Keratinocyte (primary cell): ENCODE results near the gene FRMPD4. TPM values are rescaled to one million over a fixed set of nuclear protein-coding genes. Genes with fewer than 3 reads are reported as not detected.

ENCODE experiments used
- DNase-seq: peaks from one replicate; pipeline ENCODE4 v3.0.0-alpha.2; 2011; ENCODE audit warnings: low read depth, missing footprints, low spot score
- FAIRE-seq: peaks from 2 replicates; lab custom pipeline; 2011; peaks lifted over from hg19 to GRCh38; lab: Jason Lieb, UNC
- H2AFZ ChIP-seq: 2 replicates; pipeline ENCODE4 v1.6.0; 2012; ENCODE audit warnings: low read length, control low read depth, inconsistent platforms; ENCODE audit not compliant: control insufficient read depth
- H3K27ac ChIP-seq: 2 replicates; pipeline ENCODE4 v1.5.1; 2011; ENCODE audit warnings: low read length; ENCODE audit not compliant: control insufficient read depth, insufficient read depth
- H3K27me3 ChIP-seq: 3 replicates; pipeline ENCODE4 v1.6.0; 2011; ENCODE audit warnings: low read length; ENCODE audit not compliant: control insufficient read depth, insufficient read depth; ENCODE audit errors: extremely low read depth
- H3K36me3 ChIP-seq, 2 experiments: 2 replicates in 1 of 2; 3 replicates in 1 of 2; pipeline ENCODE4 v1.5.1; 2011; ENCODE audit warnings: low read length in 2 of 2, mild to moderate bottlenecking in 1 of 2; ENCODE audit not compliant: control insufficient read depth in 2 of 2, insufficient read depth in 2 of 2; ENCODE audit errors: extremely low read depth in 1 of 2
- H3K4me1 ChIP-seq: 3 replicates; pipeline ENCODE4 v1.5.1; 2011; ENCODE audit warnings: low read length; ENCODE audit not compliant: control insufficient read depth, insufficient read depth; ENCODE audit errors: extremely low read depth
- H3K4me2 ChIP-seq: 3 replicates; pipeline ENCODE4 v1.6.0; 2011; ENCODE audit warnings: low read depth, low read length; ENCODE audit not compliant: control insufficient read depth, insufficient read depth; ENCODE audit errors: extremely low read depth
- H3K4me3 ChIP-seq, 3 experiments: fragments of 200-600 bp in 1 of 3; sonication (generic) in 1 of 3; 2 replicates in 2 of 3; 3 replicates in 1 of 3; pipeline ENCODE4 v1.5.1; 2011 to 2016; ENCODE audit warnings: low read length in 3 of 3, mild to moderate bottlenecking in 3 of 3, control low read depth in 2 of 3, inconsistent platforms in 1 of 3, low read depth in 1 of 3, mixed read lengths in 1 of 3, mixed run types in 1 of 3, moderate library complexity in 1 of 3; ENCODE audit not compliant: control insufficient read depth in 2 of 3, insufficient read depth in 2 of 3; ENCODE audit errors: extremely low read depth in 1 of 3
- H3K79me2 ChIP-seq: 2 replicates; pipeline ENCODE4 v1.6.0; 2012; ENCODE audit warnings: low read length; ENCODE audit not compliant: control insufficient read depth, insufficient read depth
- H3K9ac ChIP-seq: 3 replicates; pipeline ENCODE4 v1.6.0; 2011; ENCODE audit warnings: low read length; ENCODE audit not compliant: control insufficient read depth, insufficient read depth; ENCODE audit errors: extremely low read depth
- H3K9me1 ChIP-seq: 3 replicates; pipeline ENCODE4 v1.6.0; 2011; ENCODE audit warnings: low read length; ENCODE audit not compliant: control insufficient read depth, insufficient read depth; ENCODE audit errors: extremely low read depth
- H3K9me3 ChIP-seq: 2 replicates; pipeline ENCODE4 v1.5.1; 2012; ENCODE audit warnings: low read depth, low read length; ENCODE audit not compliant: control insufficient read depth
- H4K20me1 ChIP-seq: 3 replicates; pipeline ENCODE4 v1.6.0; 2011; ENCODE audit warnings: low read length; ENCODE audit not compliant: control insufficient read depth, insufficient read depth; ENCODE audit errors: extremely low read depth
- CTCF ChIP-seq, 3 experiments: IDR thresholded peaks in 1 of 3; conservative IDR thresholded peaks in 1 of 3; optimal IDR thresholded peaks in 1 of 3; 2 replicates in 2 of 3; 3 replicates in 1 of 3; pipeline versions ENCODE3 to v1.5.1; 2011; ENCODE audit warnings: low read length in 3 of 3, mild to moderate bottlenecking in 3 of 3, moderate library complexity in 2 of 3, control low read depth in 1 of 3, inconsistent platforms in 1 of 3; ENCODE audit not compliant: insufficient read depth in 2 of 3; ENCODE audit errors: extremely low read depth in 1 of 3
- EZH2 ChIP-seq: IDR thresholded peaks from one replicate; pipeline ENCODE4 v1.6.1; 2012; ENCODE audit warnings: inconsistent platforms, mild to moderate bottlenecking, low read length, moderate library complexity
- dilution Hi-C: fragments of 300-500 bp; cut with MboI; formaldehyde crosslinking; loops from one replicate; pipeline ENCODE4 v1.7.0; 2020; ENCODE audit warnings: low sequenced_read_pairs; ENCODE audit not compliant: extremely low pct_ligation_motif_present
- polyA plus RNA-seq, 5 experiments: library from polyadenylated mRNA; depleted of rRNA in 3 of 5; stranded (reverse) in 3 of 5; stranded (forward) in 1 of 5; unstranded in 1 of 5; fragments of >200 nt; gene quantifications; 1 replicate in 1 of 5; 2 replicates in 3 of 5; 3 replicates in 1 of 5; pipeline versions ENCODE4 v1.2.1 to v1.2.3, GENCODE V29; 2011 to 2012; ENCODE audit warnings: missing spikeins in 2 of 5, low read depth in 1 of 5, low replicate concordance in 1 of 5

Gene FRMPD4
- polyA plus RNA-seq, 1 donor (not counting 4 experiments of a cell fraction or from before 2014, with no cell fraction given), result 0.05 TPM

DNA sequence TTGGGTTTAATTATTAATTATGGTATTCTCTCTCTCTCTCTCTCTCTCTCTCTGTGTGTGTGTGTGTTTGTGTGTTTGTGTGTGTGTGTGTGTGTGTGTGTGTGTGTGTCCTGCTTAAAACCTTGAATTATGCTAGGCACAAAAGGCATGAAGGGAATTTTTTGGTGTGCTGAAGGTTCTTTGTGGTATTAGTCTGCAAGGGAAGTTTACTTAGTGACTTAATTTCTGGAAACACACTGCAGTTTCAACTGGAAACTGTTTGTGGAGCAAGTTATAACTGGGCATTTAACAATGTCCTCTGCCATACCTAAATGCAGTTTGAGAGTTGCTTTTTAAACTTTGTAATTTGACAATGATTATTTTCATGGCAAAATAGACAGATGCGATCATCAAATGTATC is 111.7 kb downstream of the FRMPD4 start:
- FAIRE-seq, result no peak
- TF ChIP-seq CTCF (optimal IDR thresholded peaks at IDR 0.05 in 1 of 3, IDR thresholded peaks at IDR 0.05 in 1 of 3, conservative IDR thresholded peaks at IDR 0.05 in 1 of 3; ENCODE audit: extremely low read depth in 1 of 3, insufficient read depth in 2 of 3, low read length in 3 of 3) (no peak), EZH2 (no peak)

DNA sequence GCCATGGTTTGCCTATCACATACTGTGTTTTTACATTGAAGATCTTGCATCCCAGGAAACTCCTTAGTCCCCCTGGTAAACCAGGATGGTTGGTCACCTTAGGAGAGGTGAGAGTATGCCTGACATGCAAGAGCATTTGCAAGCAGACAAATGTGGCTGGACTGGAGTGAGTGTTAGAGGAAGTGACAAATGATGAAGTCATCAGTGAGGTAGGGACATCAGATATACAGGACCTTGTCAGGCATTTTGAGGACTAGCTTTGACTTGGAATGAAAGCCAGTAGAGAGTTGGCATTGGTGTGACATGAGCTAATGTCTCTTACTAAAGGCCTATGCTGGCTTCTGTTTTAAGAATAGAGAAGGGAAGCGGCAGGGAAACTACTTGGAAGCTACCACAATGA is 124.9 kb downstream of the FRMPD4 start:
- peak; percentile 25 for DNase-seq
- Histone ChIP-seq H3K9ac (no peak overlapping the region), H3K36me3 (no peaks in the 10 kb centered on the region), H3K4me3 (no peak overlapping the region), H3K9me1 (no peaks in the 10 kb centered on the region), H2AFZ (no peak overlapping the region), H3K9me3 (no peaks in the 10 kb centered on the region), H3K27me3 (no peaks in the 10 kb centered on the region), H3K4me1 (peaks cover 5% of the 10 kb centered on the region), H4K20me1 (no peaks in the 10 kb centered on the region), H3K27ac (no peak overlapping the region), H3K4me2 (no peak overlapping the region), H3K79me2 (no peaks in the 10 kb centered on the region)
- peak; percentile 63 for FAIRE-seq
- TF ChIP-seq CTCF (optimal IDR thresholded peaks at IDR 0.05 in 1 of 3, IDR thresholded peaks at IDR 0.05 in 1 of 3, conservative IDR thresholded peaks at IDR 0.05 in 1 of 3; ENCODE audit: extremely low read depth in 1 of 3, insufficient read depth in 2 of 3, low read length in 3 of 3), result no peak
- TF ChIP-seq EZH2, result no peak
- dilution Hi-C loops, result no loop called here

More for the DNA sequence above, 111.7 kb downstream of the FRMPD4 start:
- H3K9me3 ChIP-seq, result no peaks in the 10 kb centered on the region
- H3K4me1 ChIP-seq, result peaks cover 9% of the 10 kb centered on the region
- no peaks in the 10 kb centered on the region for H4K20me1 ChIP-seq
- H3K27me3 ChIP-seq, result no peaks in the 10 kb centered on the region
- no peak overlapping the region for H3K27ac ChIP-seq
- no peak for DNase-seq
- no peaks in the 10 kb centered on the region for H3K9me1 ChIP-seq
- H3K79me2 ChIP-seq, result no peaks in the 10 kb centered on the region
- H3K9ac ChIP-seq, result no peak overlapping the region
- dilution Hi-C loops, result no loop called here
- H2AFZ ChIP-seq, result no peak overlapping the region
- H3K36me3 ChIP-seq, result no peaks in the 10 kb centered on the region
- H3K4me2 ChIP-seq, result no peak overlapping the region
- H3K4me3 ChIP-seq, result no peak overlapping the region
